H1 (cell line): Measurements from ENCODE around the gene RNF4. TPM values are rescaled to one million over a fixed set of nuclear protein-coding genes. Genes with fewer than 3 reads are reported as not detected.

Experiments used
- CTCF ChIA-PET: fragments of 300-600 bp; sonication (Branson Sonifier 250); formaldehyde crosslinking; loops from one replicate; lab custom pipeline; 2021; ENCODE audit not compliant: partially characterized antibody; lab: Charles Lee
- POLR2A ChIA-PET: fragments of 300-600 bp; sonication (Branson Sonifier 250); formaldehyde crosslinking; loops from one replicate; lab custom pipeline; 2021; ENCODE audit warnings: inconsistent platforms; ENCODE audit not compliant: partially characterized antibody; lab: Charles Lee
- DNase-seq, 2 experiments: peaks; one replicate each; pipeline versions ENCODE4 v3.0.0 to v3.0.0-alpha.2; 2010 to 2022; ENCODE audit warnings: low spot score in 2 of 2, low read depth in 1 of 2, mixed read lengths in 1 of 2
- FAIRE-seq: peaks from 2 replicates; lab custom pipeline; 2011; peaks lifted over from hg19 to GRCh38; lab: Jason Lieb, UNC
- H2AFZ ChIP-seq: 2 replicates; pipeline ENCODE4 v1.8.1; 2012; ENCODE audit warnings: low read length, inconsistent platforms
- H2AK5ac ChIP-seq: 2 replicates; pipeline ENCODE4 v1.6.1; 2013; ENCODE audit warnings: low read depth, low read length
- H2BK120ac ChIP-seq: replicated peaks from 2 replicates; pipeline ENCODE3; 2013; ENCODE audit warnings: low read depth, low read length, inconsistent platforms
- H2BK12ac ChIP-seq: 2 replicates; pipeline ENCODE4 v1.6.1; 2013; ENCODE audit warnings: low read depth, low read length
- H2BK15ac ChIP-seq: 2 replicates; pipeline ENCODE4 v1.6.1; 2013; ENCODE audit warnings: low read length
- H2BK20ac ChIP-seq: 2 replicates; pipeline ENCODE4 v1.6.1; 2013; ENCODE audit warnings: low read length
- H2BK5ac ChIP-seq: 2 replicates; pipeline ENCODE4 v1.6.1; 2013; ENCODE audit warnings: low read depth, low read length
- H3K14ac ChIP-seq: 2 replicates; pipeline ENCODE4 v1.6.1; 2013; ENCODE audit warnings: inconsistent platforms; ENCODE audit not compliant: insufficient read length
- H3K18ac ChIP-seq: 2 replicates; pipeline ENCODE4 v1.6.1; 2013; ENCODE audit warnings: low read length; ENCODE audit errors: extremely low read depth
- H3K23ac ChIP-seq: 2 replicates; pipeline ENCODE4 v1.6.1; 2013; ENCODE audit warnings: inconsistent platforms; ENCODE audit not compliant: insufficient read length
- H3K23me2 ChIP-seq: 2 replicates; pipeline ENCODE4 v1.6.1; 2013; ENCODE audit warnings: low read depth, low read length
- H3K27ac ChIP-seq: 2 replicates; pipeline ENCODE4 v1.6.1; 2011; ENCODE audit warnings: low read depth, low read length, inconsistent platforms
- H3K27me3 ChIP-seq, 4 experiments: replicated peaks in 1 of 4; 1 replicate in 1 of 4; 2 replicates in 3 of 4; pipeline versions ENCODE4 v1.6.1 to v1.8.1; 2011 to 2013; ENCODE audit warnings: low read length in 3 of 4, mild to moderate bottlenecking in 3 of 4, inconsistent platforms in 2 of 4, mixed read lengths in 2 of 4, moderate library complexity in 1 of 4; ENCODE audit not compliant: control insufficient read depth in 3 of 4, insufficient read depth in 3 of 4; ENCODE audit errors: extremely low read depth in 1 of 4
- H3K36me3 ChIP-seq, 4 experiments: 2 replicates each; pipeline versions ENCODE4 v1.6.1 to v1.8.1; 2011 to 2013; ENCODE audit warnings: mild to moderate bottlenecking in 4 of 4, low read length in 3 of 4, moderate library complexity in 2 of 4, control low read depth in 1 of 4, inconsistent platforms in 1 of 4; ENCODE audit not compliant: insufficient read depth in 4 of 4, control insufficient read depth in 2 of 4
- H3K4ac ChIP-seq: replicated peaks from 2 replicates; pipeline ENCODE3; 2013; ENCODE audit warnings: low read length, low read depth, mixed read lengths, inconsistent platforms; ENCODE audit not compliant: insufficient read length
- H3K4me1 ChIP-seq, 4 experiments: replicated peaks in 1 of 4; 1 replicate in 1 of 4; 2 replicates in 3 of 4; pipeline versions ENCODE4 v1.6.1 to v1.8.1; 2011 to 2013; ENCODE audit warnings: low read length in 3 of 4, inconsistent platforms in 2 of 4, mixed read lengths in 1 of 4; ENCODE audit not compliant: insufficient read depth in 4 of 4, control insufficient read depth in 3 of 4
- H3K4me2 ChIP-seq, 2 experiments: 2 replicates each; pipeline versions ENCODE4 v1.6.1 to v1.8.1; 2011 to 2013; ENCODE audit warnings: low read depth in 2 of 2, low read length in 2 of 2, control low read depth in 1 of 2, inconsistent platforms in 1 of 2, mild to moderate bottlenecking in 1 of 2; ENCODE audit not compliant: insufficient read depth in 1 of 2
- H3K4me3 ChIP-seq, 4 experiments: fragments of 200-600, 300-600 bp in 1 of 4; sonication (generic), shearing (Covaris generic), sonication (Bioruptor Twin) in 1 of 4; 2 replicates each; pipeline versions ENCODE4 v1.5.1 to v1.8.1; 2011 to 2016; ENCODE audit warnings: low read length in 4 of 4, low read depth in 3 of 4, control low read depth in 2 of 4, inconsistent platforms in 2 of 4, mild to moderate bottlenecking in 2 of 4, mixed read lengths in 1 of 4, moderate library complexity in 1 of 4; ENCODE audit not compliant: insufficient read depth in 2 of 4; ENCODE audit errors: extremely low read depth in 1 of 4
- H3K56ac ChIP-seq: replicated peaks from 2 replicates; pipeline ENCODE3; 2013; ENCODE audit warnings: low read depth, mild to moderate bottlenecking, mixed read lengths, low read length, inconsistent platforms; ENCODE audit not compliant: insufficient read length
- H3K79me1 ChIP-seq: 2 replicates; pipeline ENCODE4 v1.6.1; 2013; ENCODE audit warnings: low read depth, low read length, control low read depth
- H3K79me2 ChIP-seq, 2 experiments: 2 replicates each; pipeline versions ENCODE4 v1.6.1 to v1.8.1; 2012 to 2013; ENCODE audit warnings: low read length in 2 of 2, mild to moderate bottlenecking in 2 of 2, inconsistent platforms in 1 of 2; ENCODE audit not compliant: insufficient read depth in 2 of 2, control insufficient read depth in 1 of 2
- H3K9ac ChIP-seq, 4 experiments: replicated peaks in 1 of 4; 1 replicate in 1 of 4; 2 replicates in 3 of 4; pipeline versions ENCODE4 v1.6.1 to v1.8.1; 2011 to 2013; ENCODE audit warnings: low read depth in 3 of 4, low read length in 3 of 4, control low read depth in 2 of 4, mild to moderate bottlenecking in 2 of 4, moderate library complexity in 2 of 4, inconsistent platforms in 1 of 4; ENCODE audit errors: extremely low read depth in 1 of 4
- H3K9me3 ChIP-seq, 2 experiments: 2 replicates each; pipeline versions ENCODE4 v1.6.1 to v1.8.1; 2012 to 2013; ENCODE audit warnings: mild to moderate bottlenecking in 2 of 2, moderate library complexity in 2 of 2, control low read depth in 1 of 2, inconsistent platforms in 1 of 2, low read depth in 1 of 2, low read length in 1 of 2, mixed read lengths in 1 of 2; ENCODE audit not compliant: insufficient read depth in 2 of 2
- H4K20me1 ChIP-seq, 2 experiments: replicated peaks in 1 of 2; 2 replicates each; pipeline versions ENCODE3 to v1.8.1; 2011 to 2013; ENCODE audit warnings: inconsistent platforms in 2 of 2, low read length in 2 of 2, mild to moderate bottlenecking in 1 of 2; ENCODE audit not compliant: insufficient read depth in 2 of 2, control insufficient read depth in 1 of 2
- H4K5ac ChIP-seq: 2 replicates; pipeline ENCODE4 v1.6.1; 2013; ENCODE audit warnings: low read length, low read depth, mixed read lengths, inconsistent platforms; ENCODE audit not compliant: insufficient read length
- H4K8ac ChIP-seq: 2 replicates; pipeline ENCODE4 v1.8.0; 2013; ENCODE audit warnings: mild to moderate bottlenecking, moderate library complexity, low read length, inconsistent platforms; ENCODE audit not compliant: insufficient read depth; ENCODE audit errors: extremely low read depth
- H4K91ac ChIP-seq: replicated peaks from 2 replicates; pipeline ENCODE3; 2013; ENCODE audit warnings: low read length, mixed read lengths, inconsistent platforms; ENCODE audit not compliant: insufficient read length
- POLR2AphosphoS5 ChIP-seq: IDR thresholded peaks from 2 replicates; pipeline ENCODE4 v1.6.1; 2011; ENCODE audit warnings: low read depth, low read length
- RAD21 ChIP-seq, 2 experiments: IDR thresholded peaks in 1 of 2; conservative IDR thresholded peaks in 1 of 2; 2 replicates each; pipeline ENCODE4 v1.6.1; 2011; ENCODE audit warnings: low read depth in 2 of 2, low read length in 2 of 2, improper control_type of control experiment in 1 of 2, inconsistent platforms in 1 of 2, mild to moderate bottlenecking in 1 of 2, moderate library complexity in 1 of 2
- WGBS, 2 experiments: shearing (Covaris generic) in 1 of 2; methylation state at CpG; one replicate each; pipeline versions ENCODE4 v1.1.6 to v1.1.7; 2013 to 2015; ENCODE audit warnings: low lambda C conversion rate in 2 of 2, mixed read lengths in 2 of 2, inconsistent platforms in 1 of 2, low coverage in 1 of 2, missing lambda C conversion rate in 1 of 2; ENCODE audit not compliant: insufficient replicate concordance in 2 of 2, insufficient coverage in 1 of 2, insufficient read length in 1 of 2; ENCODE audit errors: extremely low coverage in 1 of 2, missing lambda C conversion rate in 1 of 2; 5-methylcytosine and 5-hydroxymethylcytosine counted together
- polyA plus RNA-seq, 7 experiments: library from polyadenylated mRNA; depleted of rRNA in 3 of 7; stranded (reverse) in 5 of 7; unstranded in 2 of 7; fragments of >200 nt in 5 of 7; fragments of 200-250 nt in 2 of 7; gene quantifications; 1 replicate in 5 of 7; 2 replicates in 1 of 7; 4 replicates in 1 of 7; pipeline versions ENCODE4 v1.2.1 to v1.2.3, GENCODE V29; 2011 to 2013; ENCODE audit warnings: missing spikeins in 2 of 7, mixed read lengths in 2 of 7
- total RNA-seq: library from RNA; stranded (reverse); fragmentation: NEBNext Ultra II Directional; extraction: Animal tissue kit (Norgen Biotek cat#: 25700); gene quantifications from 2 replicates; pipeline ENCODE4 v1.2.1, GENCODE V29; 2021

RNF4 gene
- total and polyA plus RNA-seq, 2 of the 8 experiments (the other 6 are each of a cell fraction or from before 2014, with no cell fraction given) = 68.2 to 78.9 TPM

DNA sequence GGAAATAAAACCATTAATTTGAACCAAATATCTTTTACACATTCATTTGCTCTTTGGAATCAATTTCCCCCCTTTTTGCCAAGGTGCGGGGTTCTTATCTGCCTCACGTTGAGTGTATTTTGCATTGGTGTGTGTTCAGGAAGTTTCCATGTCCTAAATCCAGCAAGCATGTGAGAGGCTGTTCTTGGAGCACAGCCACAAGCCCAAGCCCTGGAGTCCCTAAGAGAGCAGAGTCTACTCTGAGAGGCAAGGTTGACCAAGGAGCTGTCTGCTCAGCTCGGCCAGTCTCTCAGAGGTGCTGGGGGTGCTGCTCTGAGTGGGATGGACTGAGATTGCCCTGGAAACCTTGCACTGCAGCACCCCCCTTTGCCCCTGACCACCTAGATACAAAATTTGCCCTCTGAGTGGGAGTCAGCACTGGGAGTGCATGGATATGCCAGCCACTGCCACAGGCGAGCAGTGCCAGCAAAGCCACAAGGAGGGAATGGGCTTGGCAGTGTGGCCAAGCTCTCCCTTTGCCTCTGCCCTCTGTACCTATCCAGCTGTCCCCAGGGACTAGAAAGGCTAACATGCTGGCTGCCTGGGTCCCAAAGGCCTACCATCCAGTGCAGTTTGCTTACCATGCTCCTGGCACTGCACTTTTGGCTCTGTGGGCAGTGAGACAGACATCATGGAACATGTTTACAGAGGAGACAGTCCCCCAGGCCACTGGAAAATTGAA is 47.1 kb downstream of the RNF4 start:
- H3K14ac ChIP-seq = no peak overlapping the region
- peaks cover 21 to 45% (median 36%) of the 10 kb centered on the region in 4 experiments for H3K36me3 ChIP-seq
- TF ChIP-seq POLR2AphosphoS5 (peak; percentile 46; the same call in 1 of the 2 replicates), RAD21 (IDR thresholded peaks at IDR 0.05 in 1 of 2, conservative IDR thresholded peaks at IDR 0.05 in 1 of 2; ENCODE audit: low read depth in 2 of 2, low read length in 2 of 2) (no peak)
- TF ChIP-seq, all 59 proteins: peak for 1
- H2AK5ac ChIP-seq = no peak overlapping the region
- no peak overlapping the region for H3K4me3 ChIP-seq
- no peaks in the 10 kb centered on the region for H3K23me2 ChIP-seq
- no peak overlapping the region for H2BK120ac ChIP-seq
- H3K27me3 ChIP-seq = no peaks in the 10 kb centered on the region
- no peak overlapping the region for H3K9ac ChIP-seq
- H4K5ac ChIP-seq = no peak overlapping the region
- FAIRE-seq (no peak), DNase-seq (no peak)
- H4K20me1 ChIP-seq = peaks cover 5 to 9% of the 10 kb centered on the region in 2 experiments
- H4K8ac ChIP-seq = no peak overlapping the region
- no peak overlapping the region for H3K18ac ChIP-seq
- no peak overlapping the region for H2BK12ac ChIP-seq
- WGBS, 2 experiments = 93% methylated on average over 4 of the region's 4 CpGs; no CpG with 5 or more reads in 1 of the 2 experiments
- no peaks in the 10 kb centered on the region for H3K79me2 ChIP-seq
- no peak overlapping the region for H3K23ac ChIP-seq
- H3K79me1 ChIP-seq = peaks cover 3% of the 10 kb centered on the region; the same call in 1 of the 2 replicates
- H3K4me2 ChIP-seq = no peak overlapping the region
- no peaks in the 10 kb centered on the region for H3K4me1 ChIP-seq
- ChIA-PET POLR2A (interaction anchor here (0.9 to 1.7 kb wide), 2 partner anchors 8 to 22 kb away, joined by 3 to 6 read pairs; no protein-coding TSS in a partner anchor), CTCF (interaction anchor here (0.6 to 0.7 kb wide), 2 partner anchors 9 to 13 kb away, joined by 3 read pairs; no protein-coding TSS in a partner anchor)
- H2AFZ ChIP-seq = no peak overlapping the region
- no peaks in the 10 kb centered on the region for H3K9me3 ChIP-seq
- H3K4ac ChIP-seq = no peak overlapping the region
- no peak overlapping the region for H2BK15ac ChIP-seq
- H3K27ac ChIP-seq = no peak overlapping the region
- H4K91ac ChIP-seq = no peak overlapping the region
- H2BK5ac ChIP-seq = no peak overlapping the region
- no peak overlapping the region for H3K56ac ChIP-seq
- no peak overlapping the region for H2BK20ac ChIP-seq
